SK-N-MC (cell line): Measurements from ENCODE around the gene ADARB2.

Experiments used
- EZH2 ChIP-seq: fragments of 200-600 bp; sonication (generic); IDR thresholded peaks from one replicate; pipeline ENCODE4 v1.6.1; 2017; ENCODE audit warnings: antibody characterized with exemption
- POLR2AphosphoS5 ChIP-seq: IDR thresholded peaks from 2 replicates; pipeline ENCODE4 v1.6.1; 2012; ENCODE audit warnings: mild to moderate bottlenecking, low read depth, low read length, borderline replicate concordance

- no peak for TF ChIP-seq POLR2AphosphoS5
- TF ChIP-seq EZH2, result no peak
Observed at GRCh38 chr10:1163204-1163660, 574.1 kb downstream of the ADARB2 start.
